Testis (tissue), 2 donors: Measurements from ENCODE around the gene NOTO.

Source experiments
- POLR2A ChIP-seq: fragments of 450-650 bp; IDR thresholded peaks from one replicate; pipeline ENCODE4 v1.6.1; 2017; ENCODE audit warnings: antibody characterized with exemption, mild to moderate bottlenecking, moderate library complexity
- TF ChIP-seq, protein P1 (sequence below), 3 experiments: fragments of 450-650 bp in 2 of 3; fragments of 200-600 bp in 1 of 3; sonication (generic) in 1 of 3; IDR thresholded peaks; one replicate each; pipeline ENCODE4 v1.5.1; 2016 to 2019; ENCODE audit warnings: antibody characterized with exemption in 3 of 3, mild to moderate bottlenecking in 2 of 3, moderate library complexity in 1 of 3

DNA sequence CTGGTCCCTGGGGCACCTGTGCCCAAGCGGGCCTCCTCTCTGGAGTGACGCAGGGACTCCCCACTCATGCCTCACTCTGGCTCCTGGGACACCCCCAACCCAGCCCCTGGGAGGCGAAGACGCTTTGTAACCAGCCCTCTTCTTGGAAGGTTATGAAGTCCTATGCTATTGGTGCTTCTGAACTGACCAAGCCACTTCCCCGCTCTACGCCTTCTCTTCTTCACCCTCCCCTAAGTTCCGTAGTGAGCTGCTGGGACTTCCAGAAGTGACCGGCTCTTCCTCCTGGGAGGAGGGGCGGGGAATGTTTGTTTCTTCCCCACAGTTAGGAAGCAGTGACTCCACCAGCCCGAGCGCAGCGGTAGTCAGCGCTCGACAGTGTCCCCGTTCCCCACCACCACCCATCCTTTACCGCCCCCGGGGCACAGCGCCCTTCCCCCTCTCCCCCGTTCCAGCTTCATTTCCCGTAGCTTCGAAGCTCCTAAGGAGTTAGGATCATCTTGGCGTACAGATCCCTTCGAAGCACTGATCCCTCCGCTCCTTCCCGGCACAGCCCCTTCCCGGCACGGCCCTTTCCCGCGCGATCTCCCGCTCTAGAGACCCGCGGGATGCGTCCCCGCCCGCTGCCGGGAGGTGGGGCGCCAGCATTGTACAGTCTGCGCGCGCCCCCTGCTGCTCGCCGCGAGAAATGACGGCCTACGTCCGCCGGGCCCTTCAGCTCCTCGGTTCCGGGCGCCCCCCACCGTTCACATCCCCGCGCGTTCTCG lies 25.3 kb upstream of the NOTO start:
- TF ChIP-seq, protein P1, sequence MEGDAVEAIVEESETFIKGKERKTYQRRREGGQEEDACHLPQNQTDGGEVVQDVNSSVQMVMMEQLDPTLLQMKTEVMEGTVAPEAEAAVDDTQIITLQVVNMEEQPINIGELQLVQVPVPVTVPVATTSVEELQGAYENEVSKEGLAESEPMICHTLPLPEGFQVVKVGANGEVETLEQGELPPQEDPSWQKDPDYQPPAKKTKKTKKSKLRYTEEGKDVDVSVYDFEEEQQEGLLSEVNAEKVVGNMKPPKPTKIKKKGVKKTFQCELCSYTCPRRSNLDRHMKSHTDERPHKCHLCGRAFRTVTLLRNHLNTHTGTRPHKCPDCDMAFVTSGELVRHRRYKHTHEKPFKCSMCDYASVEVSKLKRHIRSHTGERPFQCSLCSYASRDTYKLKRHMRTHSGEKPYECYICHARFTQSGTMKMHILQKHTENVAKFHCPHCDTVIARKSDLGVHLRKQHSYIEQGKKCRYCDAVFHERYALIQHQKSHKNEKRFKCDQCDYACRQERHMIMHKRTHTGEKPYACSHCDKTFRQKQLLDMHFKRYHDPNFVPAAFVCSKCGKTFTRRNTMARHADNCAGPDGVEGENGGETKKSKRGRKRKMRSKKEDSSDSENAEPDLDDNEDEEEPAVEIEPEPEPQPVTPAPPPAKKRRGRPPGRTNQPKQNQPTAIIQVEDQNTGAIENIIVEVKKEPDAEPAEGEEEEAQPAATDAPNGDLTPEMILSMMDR (IDR thresholded peaks at IDR 0.05) = peak; percentile 96
- TF ChIP-seq POLR2A = no peak
